ENCODE results near the gene UGGT2. TPM values are rescaled to one million over a fixed set of nuclear protein-coding genes. Genes with fewer than 3 reads are reported as not detected.

Gene UGGT2
- total and polyA plus RNA-seq, 9 of the 15 experiments (the other 6 are each of a cell fraction or from before 2014, with no cell fraction given) = 3.5 to 24.5 (median 18.3) TPM

DNA sequence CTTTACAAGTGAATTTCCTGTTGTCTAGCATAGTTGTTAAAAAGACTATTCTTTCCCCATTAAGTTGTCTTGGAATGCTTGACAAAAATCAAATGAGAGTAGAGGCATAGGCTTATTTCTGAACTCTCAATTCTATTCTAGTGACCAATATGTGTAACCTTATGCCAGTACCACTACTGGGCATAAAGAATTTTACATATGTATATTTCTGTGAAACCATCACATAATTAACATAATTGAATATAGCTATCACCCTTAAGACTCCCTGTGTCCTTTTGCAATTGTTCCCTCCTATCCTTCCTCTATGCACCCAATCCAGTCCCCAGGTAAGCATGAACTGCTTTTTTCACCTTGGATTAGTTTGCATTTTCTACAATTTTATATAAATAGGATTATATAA lies 211.3 kb downstream of the UGGT2 start (continued):
- no peak for TF ChIP-seq POLR2H (tag; IDR thresholded peaks at IDR 0.05; ENCODE audit: low read depth)
- TF ChIP-seq ZNF431 (CRISPR knock-in tag; IDR thresholded peaks at IDR 0.05) = no peak
- TF ChIP-seq, protein P1, sequence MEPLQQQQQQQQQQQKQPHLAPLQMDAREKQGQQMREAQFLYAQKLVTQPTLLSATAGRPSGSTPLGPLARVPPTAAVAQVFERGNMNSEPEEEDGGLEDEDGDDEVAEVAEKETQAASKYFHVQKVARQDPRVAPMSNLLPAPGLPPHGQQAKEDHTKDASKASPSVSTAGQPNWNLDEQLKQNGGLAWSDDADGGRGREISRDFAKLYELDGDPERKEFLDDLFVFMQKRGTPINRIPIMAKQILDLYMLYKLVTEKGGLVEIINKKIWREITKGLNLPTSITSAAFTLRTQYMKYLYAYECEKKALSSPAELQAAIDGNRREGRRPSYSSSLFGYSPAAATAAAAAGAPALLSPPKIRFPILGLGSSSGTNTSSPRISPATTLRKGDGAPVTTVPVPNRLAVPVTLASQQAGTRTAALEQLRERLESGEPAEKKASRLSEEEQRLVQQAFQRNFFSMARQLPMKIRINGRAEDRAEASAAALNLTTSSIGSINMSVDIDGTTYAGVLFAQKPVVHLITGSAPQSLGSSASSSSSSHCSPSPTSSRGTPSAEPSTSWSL (CRISPR knock-in tag; IDR thresholded peaks at IDR 0.05; ENCODE audit: borderline replicate concordance) = no peak
- TF ChIP-seq ZNF224 (CRISPR knock-in tag; IDR thresholded peaks at IDR 0.05) = no peak
- TF ChIP-seq, protein P2, sequence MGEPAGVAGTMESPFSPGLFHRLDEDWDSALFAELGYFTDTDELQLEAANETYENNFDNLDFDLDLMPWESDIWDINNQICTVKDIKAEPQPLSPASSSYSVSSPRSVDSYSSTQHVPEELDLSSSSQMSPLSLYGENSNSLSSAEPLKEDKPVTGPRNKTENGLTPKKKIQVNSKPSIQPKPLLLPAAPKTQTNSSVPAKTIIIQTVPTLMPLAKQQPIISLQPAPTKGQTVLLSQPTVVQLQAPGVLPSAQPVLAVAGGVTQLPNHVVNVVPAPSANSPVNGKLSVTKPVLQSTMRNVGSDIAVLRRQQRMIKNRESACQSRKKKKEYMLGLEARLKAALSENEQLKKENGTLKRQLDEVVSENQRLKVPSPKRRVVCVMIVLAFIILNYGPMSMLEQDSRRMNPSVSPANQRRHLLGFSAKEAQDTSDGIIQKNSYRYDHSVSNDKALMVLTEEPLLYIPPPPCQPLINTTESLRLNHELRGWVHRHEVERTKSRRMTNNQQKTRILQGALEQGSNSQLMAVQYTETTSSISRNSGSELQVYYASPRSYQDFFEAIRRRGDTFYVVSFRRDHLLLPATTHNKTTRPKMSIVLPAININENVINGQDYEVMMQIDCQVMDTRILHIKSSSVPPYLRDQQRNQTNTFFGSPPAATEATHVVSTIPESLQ (CRISPR knock-in tag; IDR thresholded peaks at IDR 0.05) = no peak
- TF ChIP-seq FOXK2 (conservative IDR thresholded peaks at IDR 0.05 in 1 of 2, IDR thresholded peaks at IDR 0.05 in 1 of 2; ENCODE audit: low read depth in 2 of 2) = no peak
- TF ChIP-seq, protein P3, sequence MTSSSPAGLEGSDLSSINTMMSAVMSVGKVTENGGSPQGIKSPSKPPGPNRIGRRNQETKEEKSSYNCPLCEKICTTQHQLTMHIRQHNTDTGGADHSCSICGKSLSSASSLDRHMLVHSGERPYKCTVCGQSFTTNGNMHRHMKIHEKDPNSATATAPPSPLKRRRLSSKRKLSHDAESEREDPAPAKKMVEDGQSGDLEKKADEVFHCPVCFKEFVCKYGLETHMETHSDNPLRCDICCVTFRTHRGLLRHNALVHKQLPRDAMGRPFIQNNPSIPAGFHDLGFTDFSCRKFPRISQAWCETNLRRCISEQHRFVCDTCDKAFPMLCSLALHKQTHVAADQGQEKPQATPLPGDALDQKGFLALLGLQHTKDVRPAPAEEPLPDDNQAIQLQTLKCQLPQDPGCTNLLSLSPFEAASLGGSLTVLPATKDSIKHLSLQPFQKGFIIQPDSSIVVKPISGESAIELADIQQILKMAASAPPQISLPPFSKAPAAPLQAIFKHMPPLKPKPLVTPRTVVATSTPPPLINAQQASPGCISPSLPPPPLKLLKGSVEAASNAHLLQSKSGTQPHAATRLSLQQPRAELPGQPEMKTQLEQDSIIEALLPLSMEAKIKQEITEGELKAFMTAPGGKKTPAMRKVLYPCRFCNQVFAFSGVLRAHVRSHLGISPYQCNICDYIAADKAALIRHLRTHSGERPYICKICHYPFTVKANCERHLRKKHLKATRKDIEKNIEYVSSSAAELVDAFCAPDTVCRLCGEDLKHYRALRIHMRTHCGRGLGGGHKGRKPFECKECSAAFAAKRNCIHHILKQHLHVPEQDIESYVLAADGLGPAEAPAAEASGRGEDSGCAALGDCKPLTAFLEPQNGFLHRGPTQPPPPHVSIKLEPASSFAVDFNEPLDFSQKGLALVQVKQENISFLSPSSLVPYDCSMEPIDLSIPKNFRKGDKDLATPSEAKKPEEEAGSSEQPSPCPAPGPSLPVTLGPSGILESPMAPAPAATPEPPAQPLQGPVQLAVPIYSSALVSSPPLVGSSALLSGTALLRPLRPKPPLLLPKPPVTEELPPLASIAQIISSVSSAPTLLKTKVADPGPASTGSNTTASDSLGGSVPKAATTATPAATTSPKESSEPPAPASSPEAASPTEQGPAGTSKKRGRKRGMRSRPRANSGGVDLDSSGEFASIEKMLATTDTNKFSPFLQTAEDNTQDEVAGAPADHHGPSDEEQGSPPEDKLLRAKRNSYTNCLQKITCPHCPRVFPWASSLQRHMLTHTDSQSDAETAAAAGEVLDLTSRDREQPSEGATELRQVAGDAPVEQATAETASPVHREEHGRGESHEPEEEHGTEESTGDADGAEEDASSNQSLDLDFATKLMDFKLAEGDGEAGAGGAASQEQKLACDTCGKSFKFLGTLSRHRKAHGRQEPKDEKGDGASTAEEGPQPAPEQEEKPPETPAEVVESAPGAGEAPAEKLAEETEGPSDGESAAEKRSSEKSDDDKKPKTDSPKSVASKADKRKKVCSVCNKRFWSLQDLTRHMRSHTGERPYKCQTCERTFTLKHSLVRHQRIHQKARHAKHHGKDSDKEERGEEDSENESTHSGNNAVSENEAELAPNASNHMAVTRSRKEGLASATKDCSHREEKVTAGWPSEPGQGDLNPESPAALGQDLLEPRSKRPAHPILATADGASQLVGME (CRISPR knock-in tag; IDR thresholded peaks at IDR 0.05) = no peak
